GM23248 (cell line): ENCODE results near the gene PRKCE.

Experiments
- EZH2 ChIP-seq: fragments of 200-600 bp; sonication (generic); IDR thresholded peaks from 2 replicates; pipeline ENCODE4 v1.6.1; 2018; ENCODE audit warnings: antibody characterized with exemption, mild to moderate bottlenecking; ENCODE audit not compliant: insufficient read depth, poor library complexity, severe bottlenecking
- EZH2phosphoT487 ChIP-seq: fragments of 200-600 bp; sonication (generic); IDR thresholded peaks from 2 replicates; pipeline ENCODE4 v1.6.1; 2018; ENCODE audit warnings: antibody characterized with exemption, moderate library complexity, mild to moderate bottlenecking, low read depth; ENCODE audit not compliant: insufficient read depth

DNA sequence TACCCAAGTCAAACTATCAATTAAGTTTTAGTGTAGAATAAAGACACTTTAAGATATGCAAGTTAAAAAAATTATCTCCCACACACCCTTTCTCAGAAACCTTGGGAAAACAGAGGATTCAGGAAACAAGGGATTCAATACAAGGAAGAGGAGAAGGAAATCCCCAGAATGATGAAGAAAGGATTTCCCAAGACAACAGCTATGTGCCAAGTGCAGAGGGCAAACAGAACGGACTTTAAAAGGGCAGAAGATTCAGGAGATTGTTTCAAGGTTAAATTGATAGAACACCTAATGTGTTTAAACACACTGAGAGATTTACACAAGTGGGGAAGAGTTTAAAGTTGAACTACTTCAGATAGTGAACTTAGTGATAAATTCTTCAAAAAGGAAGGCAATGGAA, 574.3 kb downstream of the PRKCE start:
- TF ChIP-seq EZH2 = no peak
- no peak for TF ChIP-seq EZH2phosphoT487
